ENCODE measurements around the gene LMO1.

The LMO1 gene

GRCh38 chr11:8291421-8292350 is 28.0 kb upstream of the LMO1 start:
- TF ChIP-seq CTCF (conservative IDR thresholded peaks at IDR 0.05; ENCODE audit: low read length) (no peak), EZH2phosphoT487 (IDR thresholded peaks at IDR 0.05; ENCODE audit: borderline replicate concordance) (no peak)
- H3K9ac ChIP-seq (ENCODE audit: low read depth, low read length, poor library complexity, severe bottlenecking), result no peak overlapping the region
- no peaks in the 10 kb centered on the region for H3K9me3 ChIP-seq (ENCODE audit: insufficient read depth, low read depth, low read length)
- no peaks in the 10 kb centered on the region for H3K79me2 ChIP-seq (ENCODE audit: insufficient read depth, low read length)
- H4K20me1 ChIP-seq (ENCODE audit: insufficient read depth, low read length, poor library complexity, severe bottlenecking), result no peaks in the 10 kb centered on the region
- H3K4me1 ChIP-seq (ENCODE audit: insufficient read depth, low read length, poor library complexity, severe bottlenecking), result no peaks in the 10 kb centered on the region
- no peak overlapping the region for H3K4me2 ChIP-seq (ENCODE audit: low read depth, low read length, poor library complexity, severe bottlenecking)
- H3K27me3 ChIP-seq (ENCODE audit: insufficient read depth, low read length, poor library complexity, severe bottlenecking), result no peaks in the 10 kb centered on the region
- H3F3A ChIP-seq (ENCODE audit: low read depth), result no peaks in the 10 kb centered on the region
- no peak overlapping the region for H2AFZ ChIP-seq (ENCODE audit: low read length)
- no peaks in the 10 kb centered on the region for H3K9me2 ChIP-seq (replicated peaks; ENCODE audit: low read depth, low read length)
- H3K4me3 ChIP-seq (ENCODE audit: low read length, poor library complexity, severe bottlenecking), result no peak overlapping the region
- no peaks in the 10 kb centered on the region for H3K36me3 ChIP-seq (ENCODE audit: insufficient read depth, low read length)

GRCh38 chr11:8290081-8290810 is 26.6 kb upstream of the LMO1 start:
- no peak overlapping the region for H3K4me2 ChIP-seq (ENCODE audit: low read depth, low read length, poor library complexity, severe bottlenecking)
- H4K20me1 ChIP-seq (ENCODE audit: insufficient read depth, low read length, poor library complexity, severe bottlenecking), result no peaks in the 10 kb centered on the region
- no peaks in the 10 kb centered on the region for H3K27me3 ChIP-seq (ENCODE audit: insufficient read depth, low read length, poor library complexity, severe bottlenecking)
- no peak overlapping the region for H2AFZ ChIP-seq (ENCODE audit: low read length)
- no peaks in the 10 kb centered on the region for H3K9me3 ChIP-seq (ENCODE audit: insufficient read depth, low read depth, low read length)
- H3K9ac ChIP-seq (ENCODE audit: low read depth, low read length, poor library complexity, severe bottlenecking), result no peak overlapping the region
- no peaks in the 10 kb centered on the region for H3K79me2 ChIP-seq (ENCODE audit: insufficient read depth, low read length)
- no peak overlapping the region for H3K4me3 ChIP-seq (ENCODE audit: low read length, poor library complexity, severe bottlenecking)
- no peaks in the 10 kb centered on the region for H3K4me1 ChIP-seq (ENCODE audit: insufficient read depth, low read length, poor library complexity, severe bottlenecking)
- TF ChIP-seq EZH2phosphoT487 (IDR thresholded peaks at IDR 0.05; ENCODE audit: borderline replicate concordance) (no peak), CTCF (conservative IDR thresholded peaks at IDR 0.05; ENCODE audit: low read length) (no peak)
- no peaks in the 10 kb centered on the region for H3K36me3 ChIP-seq (ENCODE audit: insufficient read depth, low read length)
- H3F3A ChIP-seq (ENCODE audit: low read depth), result no peaks in the 10 kb centered on the region
- H3K9me2 ChIP-seq (replicated peaks; ENCODE audit: low read depth, low read length), result no peaks in the 10 kb centered on the region

- Histone ChIP-seq H3K9ac (ENCODE audit: low read depth, low read length, poor library complexity, severe bottlenecking) (no peak overlapping the region), H3K27me3 (ENCODE audit: insufficient read depth, low read length, poor library complexity, severe bottlenecking) (no peaks in the 10 kb centered on the region), H3K4me2 (ENCODE audit: low read depth, low read length, poor library complexity, severe bottlenecking) (no peak overlapping the region), H4K20me1 (ENCODE audit: insufficient read depth, low read length, poor library complexity, severe bottlenecking) (no peaks in the 10 kb centered on the region), H3K4me3 (ENCODE audit: low read length, poor library complexity, severe bottlenecking) (no peak overlapping the region), H3K4me1 (ENCODE audit: insufficient read depth, low read length, poor library complexity, severe bottlenecking) (no peaks in the 10 kb centered on the region), H3K9me2 (replicated peaks; ENCODE audit: low read depth, low read length) (no peaks in the 10 kb centered on the region), H3K36me3 (ENCODE audit: insufficient read depth, low read length) (no peaks in the 10 kb centered on the region), H2AFZ (ENCODE audit: low read length) (no peak overlapping the region), H3F3A (ENCODE audit: low read depth) (no peaks in the 10 kb centered on the region), H3K9me3 (ENCODE audit: insufficient read depth, low read depth, low read length) (no peaks in the 10 kb centered on the region), H3K79me2 (ENCODE audit: insufficient read depth, low read length) (no peaks in the 10 kb centered on the region)
- TF ChIP-seq CTCF (conservative IDR thresholded peaks at IDR 0.05; ENCODE audit: low read length) (no peak), EZH2phosphoT487 (IDR thresholded peaks at IDR 0.05; ENCODE audit: borderline replicate concordance) (no peak)
Measured at GRCh38 chr11:8289492-8289918, 25.8 kb upstream of the LMO1 start.

Measured in Loucy (cell line).